ENCODE measurements around the gene ING4.
"Not testable (repeated sequence)": the region's sequence is repeated elsewhere in the genome, so short reads cannot be mapped to it uniquely, and the experiment has no call there.

The ING4 gene

GRCh38 chr12:6662906-6663742 is at the start of gene ING4:
Gene ING4 (minus strand): TSS chr12:6663119. CDS start chr12:6663101, 18 bp downstream.
- Histone ChIP-seq H3K36me3 (ENCODE audit: insufficient read depth, low read length) (no peaks in the 10 kb centered on the region; the same call in 1 of the 2 replicates), H3K9me3 (ENCODE audit: control insufficient read depth, insufficient read depth, low read length) (no peaks in the 10 kb centered on the region), H3K4me1 (ENCODE audit: insufficient read depth, low read length) (no peaks in the 10 kb centered on the region), H3K9ac (ENCODE audit: low read depth, low read length) (peak within 1 kb of the TSS; percentile 65)

- no peaks in the 10 kb centered on the region for H3K36me3 ChIP-seq (ENCODE audit: insufficient read depth, low read length)
These were observed 46.1 kb upstream of the ING4 start for GRCh38 chr12:6708960-6709394.

GRCh38 chr12:6708351-6708750 is 45.4 kb upstream of the ING4 start:
- H3K9ac ChIP-seq (ENCODE audit: low read depth, low read length); H3K36me3 ChIP-seq (ENCODE audit: insufficient read depth, low read length); H3K9me3 ChIP-seq (ENCODE audit: control insufficient read depth, insufficient read depth, low read length); H3K4me1 ChIP-seq (ENCODE audit: insufficient read depth, low read length): not testable (repeated sequence)

More at GRCh38 chr12:6708960-6709394, 46.1 kb upstream of the ING4 start:
- H3K9me3 ChIP-seq (ENCODE audit: control insufficient read depth, insufficient read depth, low read length): no peaks in the 10 kb centered on the region
- no peaks in the 10 kb centered on the region for H3K4me1 ChIP-seq (ENCODE audit: insufficient read depth, low read length)
- H3K9ac ChIP-seq (ENCODE audit: low read depth, low read length): no peak overlapping the region

GRCh38 chr12:6703631-6704030 is 40.7 kb upstream of the ING4 start:
- Histone ChIP-seq H3K9me3 (ENCODE audit: control insufficient read depth, insufficient read depth, low read length) (no peaks in the 10 kb centered on the region), H3K36me3 (ENCODE audit: insufficient read depth, low read length) (no peaks in the 10 kb centered on the region), H3K4me1 (ENCODE audit: insufficient read depth, low read length) (no peaks in the 10 kb centered on the region), H3K9ac (ENCODE audit: low read depth, low read length) (no peak overlapping the region)

GRCh38 chr12:6701078-6701768 is 38.3 kb upstream of the ING4 start:
- no peaks in the 10 kb centered on the region for H3K36me3 ChIP-seq (ENCODE audit: insufficient read depth, low read length)
- no peaks in the 10 kb centered on the region for H3K4me1 ChIP-seq (ENCODE audit: insufficient read depth, low read length)
- peak overlapping the region; percentile 53 for H3K9ac ChIP-seq (ENCODE audit: low read depth, low read length)
- H3K9me3 ChIP-seq (ENCODE audit: control insufficient read depth, insufficient read depth, low read length): no peaks in the 10 kb centered on the region

- Histone ChIP-seq H3K9me3 (ENCODE audit: control insufficient read depth, insufficient read depth, low read length) (no peaks in the 10 kb centered on the region), H3K36me3 (ENCODE audit: insufficient read depth, low read length) (no peaks in the 10 kb centered on the region), H3K9ac (ENCODE audit: low read depth, low read length) (peak within 1 kb of the TSS; percentile 79), H3K4me1 (ENCODE audit: insufficient read depth, low read length) (no peaks in the 10 kb centered on the region)
These were observed 37.7 kb upstream of the ING4 start, which contains the start of gene PIANP for GRCh38 chr12:6700646-6701051. Gene PIANP (minus strand): TSS chr12:6700815. CDS start chr12:6698061, 2,754 bp downstream.

GRCh38 chr12:6699989-6700645 is 37.2 kb upstream of the ING4 start:
- H3K9ac ChIP-seq (ENCODE audit: low read depth, low read length): peak overlapping the region; percentile 79
- no peaks in the 10 kb centered on the region for H3K9me3 ChIP-seq (ENCODE audit: control insufficient read depth, insufficient read depth, low read length)
- no peaks in the 10 kb centered on the region for H3K4me1 ChIP-seq (ENCODE audit: insufficient read depth, low read length)
- H3K36me3 ChIP-seq (ENCODE audit: insufficient read depth, low read length): no peaks in the 10 kb centered on the region

- Histone ChIP-seq H3K9me3 (ENCODE audit: control insufficient read depth, insufficient read depth, low read length) (no peaks in the 10 kb centered on the region), H3K9ac (ENCODE audit: low read depth, low read length) (peak overlapping the region; percentile 79; the same call in 1 of the 2 replicates), H3K36me3 (ENCODE audit: insufficient read depth, low read length) (no peaks in the 10 kb centered on the region), H3K4me1 (ENCODE audit: insufficient read depth, low read length) (no peaks in the 10 kb centered on the region)
These were observed 36.5 kb upstream of the ING4 start for GRCh38 chr12:6699259-6699988.

GRCh38 chr12:6698352-6699046 is 35.6 kb upstream of the ING4 start:
- H3K9ac ChIP-seq (ENCODE audit: low read depth, low read length): peak overlapping the region; percentile 79; the same call in 1 of the 2 replicates
- no peaks in the 10 kb centered on the region for H3K9me3 ChIP-seq (ENCODE audit: control insufficient read depth, insufficient read depth, low read length)
- H3K4me1 ChIP-seq (ENCODE audit: insufficient read depth, low read length): no peaks in the 10 kb centered on the region

GRCh38 chr12:6697584-6698351 is 34.8 kb upstream of the ING4 start:
- H3K9ac ChIP-seq (ENCODE audit: low read depth, low read length): no peak overlapping the region

More at GRCh38 chr12:6698352-6699046, 35.6 kb upstream of the ING4 start:
- no peaks in the 10 kb centered on the region for H3K36me3 ChIP-seq (ENCODE audit: insufficient read depth, low read length)

GRCh38 chr12:6696690-6697583 is 34.0 kb upstream of the ING4 start:
- no peak overlapping the region for H3K9ac ChIP-seq (ENCODE audit: low read depth, low read length)
- H3K4me1 ChIP-seq (ENCODE audit: insufficient read depth, low read length): no peaks in the 10 kb centered on the region
- H3K36me3 ChIP-seq (ENCODE audit: insufficient read depth, low read length): no peaks in the 10 kb centered on the region
- no peaks in the 10 kb centered on the region for H3K9me3 ChIP-seq (ENCODE audit: control insufficient read depth, insufficient read depth, low read length)

More at GRCh38 chr12:6697584-6698351, 34.8 kb upstream of the ING4 start:
- Histone ChIP-seq H3K9me3 (ENCODE audit: control insufficient read depth, insufficient read depth, low read length) (no peaks in the 10 kb centered on the region), H3K4me1 (ENCODE audit: insufficient read depth, low read length) (no peaks in the 10 kb centered on the region), H3K36me3 (ENCODE audit: insufficient read depth, low read length) (no peaks in the 10 kb centered on the region)
